ENCODE results near the gene CEND1. TPM values are rescaled to one million over a fixed set of nuclear protein-coding genes. Genes with fewer than 3 reads are reported as not detected.

The CEND1 gene
- total RNA-seq, 1 experiment from 2014 or later, result 2.7 TPM

GRCh38 chr11:830295-831117, 40.6 kb upstream of the CEND1 start (continued):
- TF ChIP-seq USF2 (CRISPR knock-in tag; IDR thresholded peaks at IDR 0.05), result peak; percentile 83
- TF ChIP-seq STAT6 (CRISPR knock-in tag; conservative IDR thresholded peaks at IDR 0.05; ENCODE audit: low read depth), result no peak
- TF ChIP-seq ATF1 (CRISPR knock-in tag; IDR thresholded peaks at IDR 0.05), result 0 out of 2 replicates have a peak, but pooled peaks have one; percentile 45
- TF ChIP-seq HMGA2 (CRISPR knock-in tag; IDR thresholded peaks at IDR 0.05), result no peak
- no peak for TF ChIP-seq ZMAT4 (CRISPR knock-in tag; IDR thresholded peaks at IDR 0.05)
- peak; percentile 54; the same call in 1 of the 2 replicates for TF ChIP-seq IRF1 (CRISPR knock-in tag; IDR thresholded peaks at IDR 0.05)
- peak; percentile 32; the same call in 1 of the 2 replicates for TF ChIP-seq NFYB (CRISPR knock-in tag; conservative IDR thresholded peaks at IDR 0.05; ENCODE audit: low read depth)
- peak; percentile 43; the same call in 1 of the 2 replicates for TF ChIP-seq PRDM15 (CRISPR knock-in tag; IDR thresholded peaks at IDR 0.05)
- TF ChIP-seq KAT7 (CRISPR knock-in tag; IDR thresholded peaks at IDR 0.05; ENCODE audit: borderline replicate concordance), result no peak
- TF ChIP-seq NFATC4 (CRISPR knock-in tag; IDR thresholded peaks at IDR 0.05), result no peak
- TF ChIP-seq ZNF281 (CRISPR knock-in tag; IDR thresholded peaks at IDR 0.05), result no peak
- TF ChIP-seq FOXK1 (CRISPR knock-in tag; IDR thresholded peaks at IDR 0.05), result no peak
- TF ChIP-seq CTCF (IDR thresholded peaks at IDR 0.05), result no peak
- no peak for TF ChIP-seq CREM (CRISPR knock-in tag; IDR thresholded peaks at IDR 0.05)
- TF ChIP-seq ZNF232 (CRISPR knock-in tag; IDR thresholded peaks at IDR 0.05), result no peak
- TF ChIP-seq TEAD1 (CRISPR knock-in tag; IDR thresholded peaks at IDR 0.05), result 0 out of 2 replicates have a peak, but pooled peaks have one; percentile 17
- TF ChIP-seq ELF4 (CRISPR knock-in tag; IDR thresholded peaks at IDR 0.05; ENCODE audit: low read depth), result no peak; the same call in 1 of the 2 replicates
- TF ChIP-seq ZBTB43 (CRISPR knock-in tag; IDR thresholded peaks at IDR 0.05), result no peak
- peak; percentile 61; the same call in 1 of the 2 replicates for TF ChIP-seq TP53 (CRISPR knock-in tag; IDR thresholded peaks at IDR 0.05)
- no peak for TF ChIP-seq CBFB (CRISPR knock-in tag; IDR thresholded peaks at IDR 0.05; ENCODE audit: low read depth)

Data from WTC11 (cell line).